ENCODE measurements around the gene LONP1.

DNA sequence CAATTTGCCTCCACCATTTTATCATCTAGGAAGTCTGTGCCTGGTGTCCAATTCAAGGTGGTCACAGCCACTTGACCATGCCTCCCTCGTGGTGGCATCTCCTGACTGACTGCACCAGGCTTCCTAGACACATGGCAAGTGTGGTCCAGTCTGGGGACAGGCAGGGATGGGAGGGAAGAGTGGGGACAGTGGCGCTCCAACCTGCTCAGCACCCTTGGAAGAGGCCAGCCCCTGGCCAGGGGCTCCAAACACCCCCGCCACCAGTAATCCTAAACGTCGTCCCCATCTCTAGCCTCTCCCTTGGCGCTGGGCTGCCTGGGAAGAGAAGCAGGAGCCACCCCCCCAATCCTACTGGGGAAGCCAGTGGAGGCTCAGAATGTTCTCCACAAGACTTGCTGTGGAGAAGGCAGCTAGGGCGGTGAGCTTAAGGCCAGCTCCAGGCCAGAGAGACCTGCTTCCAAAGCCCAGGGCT lies 27.2 kb downstream of the LONP1 start:
- TF ChIP-seq, protein P1, sequence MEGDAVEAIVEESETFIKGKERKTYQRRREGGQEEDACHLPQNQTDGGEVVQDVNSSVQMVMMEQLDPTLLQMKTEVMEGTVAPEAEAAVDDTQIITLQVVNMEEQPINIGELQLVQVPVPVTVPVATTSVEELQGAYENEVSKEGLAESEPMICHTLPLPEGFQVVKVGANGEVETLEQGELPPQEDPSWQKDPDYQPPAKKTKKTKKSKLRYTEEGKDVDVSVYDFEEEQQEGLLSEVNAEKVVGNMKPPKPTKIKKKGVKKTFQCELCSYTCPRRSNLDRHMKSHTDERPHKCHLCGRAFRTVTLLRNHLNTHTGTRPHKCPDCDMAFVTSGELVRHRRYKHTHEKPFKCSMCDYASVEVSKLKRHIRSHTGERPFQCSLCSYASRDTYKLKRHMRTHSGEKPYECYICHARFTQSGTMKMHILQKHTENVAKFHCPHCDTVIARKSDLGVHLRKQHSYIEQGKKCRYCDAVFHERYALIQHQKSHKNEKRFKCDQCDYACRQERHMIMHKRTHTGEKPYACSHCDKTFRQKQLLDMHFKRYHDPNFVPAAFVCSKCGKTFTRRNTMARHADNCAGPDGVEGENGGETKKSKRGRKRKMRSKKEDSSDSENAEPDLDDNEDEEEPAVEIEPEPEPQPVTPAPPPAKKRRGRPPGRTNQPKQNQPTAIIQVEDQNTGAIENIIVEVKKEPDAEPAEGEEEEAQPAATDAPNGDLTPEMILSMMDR (IDR thresholded peaks at IDR 0.05; ENCODE audit: low read depth, low read length, poor library complexity, severe bottlenecking), result no peak
- TF ChIP-seq EZH2phosphoT487 (IDR thresholded peaks at IDR 0.05; ENCODE audit: borderline replicate concordance, low read length), result no peak

All from DOHH2 (cell line).